Osteoblast (primary cell): ENCODE results near the gene SVOP. TPM values are rescaled to one million over a fixed set of nuclear protein-coding genes. Genes with fewer than 3 reads are reported as not detected.

ENCODE experiments used
- DNase-seq: peaks from one replicate; pipeline ENCODE4 v3.0.0; 2011; ENCODE audit warnings: low spot score, mixed read lengths; ENCODE audit not compliant: insufficient read length; ENCODE audit errors: missing footprints
- H2AFZ ChIP-seq: 2 replicates; pipeline ENCODE4 v1.6.0; 2011; ENCODE audit warnings: mild to moderate bottlenecking, low read length
- H3K27ac ChIP-seq: 2 replicates; pipeline ENCODE4 v1.5.1; 2011; ENCODE audit warnings: mild to moderate bottlenecking, low read depth, low read length, moderate library complexity
- H3K27me3 ChIP-seq: 2 replicates; pipeline ENCODE4 v1.6.0; 2012; ENCODE audit warnings: mild to moderate bottlenecking, control low read depth, inconsistent platforms, low read length, moderate library complexity; ENCODE audit not compliant: insufficient read depth
- H3K36me3 ChIP-seq: 2 replicates; pipeline ENCODE4 v1.5.1; 2011; ENCODE audit warnings: mild to moderate bottlenecking, low read length, control low read depth, moderate library complexity; ENCODE audit not compliant: insufficient read depth
- H3K4me1 ChIP-seq: 2 replicates; pipeline ENCODE4 v1.5.1; 2011; ENCODE audit warnings: mild to moderate bottlenecking, low read length, control low read depth, moderate library complexity; ENCODE audit not compliant: insufficient read depth
- H3K4me2 ChIP-seq: 2 replicates; pipeline ENCODE4 v1.6.0; 2011; ENCODE audit warnings: mild to moderate bottlenecking, low read length; ENCODE audit not compliant: insufficient read depth
- H3K4me3 ChIP-seq: fragments of 200-600 bp; sonication (generic); 3 replicates; pipeline ENCODE4 v1.5.1; 2012; ENCODE audit warnings: mild to moderate bottlenecking, low read length, inconsistent platforms; ENCODE audit not compliant: insufficient read depth
- H3K79me2 ChIP-seq: 2 replicates; pipeline ENCODE4 v1.6.0; 2012; ENCODE audit warnings: mild to moderate bottlenecking, low read length, control low read depth, inconsistent platforms; ENCODE audit not compliant: insufficient read depth
- H3K9me3 ChIP-seq: 2 replicates; pipeline ENCODE4 v1.5.1; 2011; ENCODE audit warnings: low read depth, low read length, control low read depth
- H4K20me1 ChIP-seq: 2 replicates; pipeline ENCODE4 v1.6.0; 2012; ENCODE audit warnings: mild to moderate bottlenecking, low read length, control low read depth; ENCODE audit not compliant: insufficient read depth
- total RNA-seq: library from RNA; depleted of rRNA; stranded (reverse); fragments of >200 nt; gene quantifications from 2 replicates; pipeline ENCODE4 v1.2.3, GENCODE V29; 2012
- TF ChIP-seq, protein P1 (sequence below): IDR thresholded peaks from 2 replicates; pipeline ENCODE4 v1.5.1; 2011; ENCODE audit warnings: mild to moderate bottlenecking, low read depth, low read length, moderate library complexity; ENCODE audit errors: extremely low read depth

SVOP gene
- total RNA-seq, 1 donor: not detected

GRCh38 chr12:108964371-108965352 is 56.2 kb downstream of the SVOP start:
- no peaks in the 10 kb centered on the region for H3K36me3 ChIP-seq
- H3K4me2 ChIP-seq: no peak overlapping the region
- H4K20me1 ChIP-seq: no peaks in the 10 kb centered on the region
- H3K4me1 ChIP-seq: no peaks in the 10 kb centered on the region
- peaks cover 13% of the 10 kb centered on the region for H3K27me3 ChIP-seq
- H3K27ac ChIP-seq: no peak overlapping the region
- TF ChIP-seq, protein P1, sequence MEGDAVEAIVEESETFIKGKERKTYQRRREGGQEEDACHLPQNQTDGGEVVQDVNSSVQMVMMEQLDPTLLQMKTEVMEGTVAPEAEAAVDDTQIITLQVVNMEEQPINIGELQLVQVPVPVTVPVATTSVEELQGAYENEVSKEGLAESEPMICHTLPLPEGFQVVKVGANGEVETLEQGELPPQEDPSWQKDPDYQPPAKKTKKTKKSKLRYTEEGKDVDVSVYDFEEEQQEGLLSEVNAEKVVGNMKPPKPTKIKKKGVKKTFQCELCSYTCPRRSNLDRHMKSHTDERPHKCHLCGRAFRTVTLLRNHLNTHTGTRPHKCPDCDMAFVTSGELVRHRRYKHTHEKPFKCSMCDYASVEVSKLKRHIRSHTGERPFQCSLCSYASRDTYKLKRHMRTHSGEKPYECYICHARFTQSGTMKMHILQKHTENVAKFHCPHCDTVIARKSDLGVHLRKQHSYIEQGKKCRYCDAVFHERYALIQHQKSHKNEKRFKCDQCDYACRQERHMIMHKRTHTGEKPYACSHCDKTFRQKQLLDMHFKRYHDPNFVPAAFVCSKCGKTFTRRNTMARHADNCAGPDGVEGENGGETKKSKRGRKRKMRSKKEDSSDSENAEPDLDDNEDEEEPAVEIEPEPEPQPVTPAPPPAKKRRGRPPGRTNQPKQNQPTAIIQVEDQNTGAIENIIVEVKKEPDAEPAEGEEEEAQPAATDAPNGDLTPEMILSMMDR: no peak
- DNase-seq: no peak
- H2AFZ ChIP-seq: no peak overlapping the region
- no peak overlapping the region for H3K4me3 ChIP-seq
- H3K9me3 ChIP-seq: no peaks in the 10 kb centered on the region
- no peaks in the 10 kb centered on the region for H3K79me2 ChIP-seq

DNA sequence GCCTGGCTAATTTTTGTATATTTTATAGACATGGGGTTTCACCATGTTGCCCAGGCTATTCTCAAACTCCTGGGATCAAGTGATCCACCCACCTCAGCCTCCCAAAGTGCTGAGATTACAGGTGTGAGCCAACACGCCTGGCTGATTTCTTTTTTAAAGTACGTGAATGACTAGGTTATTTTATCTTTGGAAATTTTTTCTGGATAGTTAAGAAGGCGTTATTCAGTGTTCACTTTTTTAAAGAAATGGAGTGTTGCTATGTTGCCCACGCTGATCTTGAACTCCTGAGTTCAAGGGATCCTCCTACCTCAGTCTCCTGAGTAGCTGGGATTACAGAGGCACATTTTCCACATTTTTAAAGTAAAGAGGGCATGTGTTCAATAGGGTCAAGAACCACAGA is 58.6 kb downstream of the SVOP start:
- H3K4me1 ChIP-seq: no peaks in the 10 kb centered on the region
- H3K79me2 ChIP-seq: no peaks in the 10 kb centered on the region
- H3K4me3 ChIP-seq: no peak overlapping the region
- no peaks in the 10 kb centered on the region for H3K9me3 ChIP-seq
- no peak overlapping the region for H2AFZ ChIP-seq
- TF ChIP-seq, protein P1: no peak
- H3K4me2 ChIP-seq: no peak overlapping the region
- H3K27ac ChIP-seq: no peak overlapping the region
- no peak for DNase-seq
- H3K36me3 ChIP-seq: no peaks in the 10 kb centered on the region
- H3K27me3 ChIP-seq: peaks cover 18% of the 10 kb centered on the region
- no peaks in the 10 kb centered on the region for H4K20me1 ChIP-seq

DNA sequence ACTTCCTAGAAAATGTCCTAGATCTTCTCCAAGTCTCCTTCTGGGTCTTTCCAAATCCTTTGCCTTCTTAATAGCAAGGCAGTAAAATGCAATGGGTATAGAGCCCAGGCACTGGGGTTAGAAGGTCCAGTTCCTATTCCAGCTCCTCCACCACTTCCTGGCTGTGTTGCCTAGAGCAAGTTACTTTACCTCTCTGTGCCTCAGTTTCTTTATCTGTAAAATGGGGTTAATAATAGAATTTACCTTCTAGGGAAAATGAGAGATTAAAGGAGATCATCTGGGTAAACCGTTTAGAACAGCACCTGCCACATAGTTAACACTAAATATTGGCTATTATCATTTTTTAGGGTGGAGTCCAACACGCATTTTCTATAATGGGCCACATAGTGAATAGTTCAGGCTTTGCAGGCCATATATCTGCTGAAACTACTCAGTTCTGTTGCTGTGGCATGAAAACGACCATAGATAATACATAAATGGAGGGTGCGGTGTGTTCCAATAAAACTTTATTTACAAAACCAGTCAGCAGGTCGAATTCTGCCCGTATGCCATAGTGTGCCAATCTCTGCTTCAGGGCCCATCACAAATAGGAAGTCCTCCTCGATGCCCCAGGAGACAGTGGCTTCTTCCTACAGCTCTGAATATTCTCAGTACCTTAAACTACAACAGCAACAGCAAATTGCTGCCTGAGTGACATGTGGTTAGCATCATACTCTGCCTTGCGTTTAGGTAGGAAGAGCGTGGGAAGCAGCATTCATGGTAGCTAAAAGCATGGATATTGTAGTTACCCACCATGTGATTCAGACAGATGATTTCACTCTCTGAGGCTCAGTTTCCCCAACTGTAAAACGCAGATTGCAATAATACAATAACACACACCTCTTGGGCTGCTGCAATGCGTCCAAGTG is 60.9 kb downstream of the SVOP start:
- Histone ChIP-seq H3K27ac (no peak overlapping the region), H3K36me3 (no peaks in the 10 kb centered on the region), H3K4me1 (no peaks in the 10 kb centered on the region), H4K20me1 (no peaks in the 10 kb centered on the region), H2AFZ (no peak overlapping the region), H3K4me2 (no peak overlapping the region), H3K4me3 (no peak overlapping the region), H3K9me3 (no peaks in the 10 kb centered on the region), H3K79me2 (no peaks in the 10 kb centered on the region), H3K27me3 (peaks cover 18% of the 10 kb centered on the region)
- TF ChIP-seq, protein P1: no peak
- DNase-seq: no peak
